HPDE6-E6E7 (cell line): ENCODE data around the gene MSRB1.
A peak's percentile ranks its signal among the peaks of the same experiment; 100 is the strongest.

Source experiments
- DNase-seq: peaks from one replicate; pipeline ENCODE4 v3.0.0; 2011; ENCODE audit warnings: missing footprints; ENCODE audit errors: extremely low spot score

The MSRB1 gene

DNA sequence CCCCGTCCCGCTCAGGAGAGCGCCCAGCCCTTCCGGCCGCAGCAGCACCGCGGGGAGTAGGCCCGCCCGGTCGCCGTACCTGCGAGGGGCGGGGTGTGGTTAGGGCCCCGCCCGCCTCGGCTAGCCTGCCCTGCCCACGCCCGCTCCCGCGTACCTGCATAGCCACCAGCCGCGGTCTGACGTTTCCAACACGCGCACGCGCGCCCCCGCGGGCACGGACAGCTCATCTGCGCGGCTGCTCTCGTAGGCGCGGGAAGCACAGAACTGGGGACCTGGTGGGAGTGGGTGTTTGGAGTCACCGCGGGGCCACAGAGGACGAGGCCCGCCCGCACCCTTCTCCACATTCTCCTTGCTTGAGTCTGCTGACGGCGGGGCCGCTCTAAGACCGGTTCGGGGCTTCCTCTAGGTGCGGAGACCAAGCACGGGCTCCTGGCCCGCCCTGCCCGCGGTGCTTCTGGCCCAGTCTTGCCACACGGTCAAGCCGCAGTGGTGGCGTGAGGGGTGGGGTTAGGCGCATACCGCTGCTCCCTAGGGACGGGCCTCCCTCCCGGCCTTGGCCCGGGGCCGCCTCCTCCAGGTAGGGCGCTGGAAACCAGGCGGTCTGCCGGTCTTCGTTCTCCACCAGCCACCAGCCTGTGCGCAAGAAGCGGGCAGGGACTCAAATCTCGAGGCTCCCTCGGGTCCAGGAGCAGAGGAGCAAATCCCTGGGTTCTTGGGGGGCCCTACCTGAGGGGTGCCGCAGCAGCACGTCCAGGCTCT lies 36.5 kb upstream of the MSRB1 start:
- peak; percentile 49 for DNase-seq

GRCh38 chr16:1978476-1979120 lies 35.6 kb upstream of the MSRB1 start:
- DNase-seq: no peak

- DNase-seq: no peak
Measured at GRCh38 chr16:1977875-1978268, 34.9 kb upstream of the MSRB1 start.

DNA sequence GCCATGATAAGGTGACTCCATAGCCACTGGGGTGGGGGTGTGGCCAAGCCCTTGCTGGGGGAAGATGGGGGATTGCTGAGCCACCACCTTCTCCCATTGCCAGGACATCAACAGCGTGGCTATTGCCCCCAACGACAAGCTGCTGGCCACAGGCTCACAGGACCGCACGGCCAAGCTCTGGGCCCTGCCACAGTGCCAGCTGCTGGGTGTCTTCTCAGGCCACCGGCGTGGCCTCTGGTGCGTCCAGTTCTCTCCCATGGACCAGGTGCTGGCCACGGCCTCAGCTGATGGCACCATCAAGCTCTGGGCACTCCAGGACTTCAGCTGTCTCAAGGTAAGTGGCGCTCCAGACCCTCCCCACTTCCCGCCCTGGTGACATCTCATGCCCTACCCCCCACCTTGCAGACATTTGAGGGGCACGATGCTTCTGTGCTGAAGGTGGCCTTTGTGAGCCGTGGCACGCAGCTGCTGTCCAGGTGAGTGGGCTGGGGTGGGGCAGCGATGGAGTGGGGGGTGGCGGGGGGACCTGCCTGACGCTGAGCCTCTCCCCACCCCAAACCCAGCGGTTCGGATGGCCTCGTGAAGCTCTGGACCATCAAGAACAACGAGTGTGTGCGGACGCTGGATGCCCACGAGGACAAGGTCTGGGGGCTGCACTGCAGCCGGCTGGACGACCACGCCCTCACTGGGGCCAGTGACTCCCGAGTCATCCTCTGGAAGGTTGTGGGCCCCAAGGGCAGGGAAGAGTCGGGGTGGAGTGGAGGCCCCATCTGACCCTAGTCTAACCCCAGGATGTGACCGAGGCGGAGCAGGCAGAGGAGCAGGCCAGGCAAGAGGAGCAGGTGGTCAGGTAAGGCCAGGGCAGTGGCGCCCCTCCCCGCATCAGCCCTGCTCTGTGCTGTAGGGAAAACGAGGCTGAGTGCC lies 34.2 kb upstream of the MSRB1 start:
- DNase-seq: no peak

DNA sequence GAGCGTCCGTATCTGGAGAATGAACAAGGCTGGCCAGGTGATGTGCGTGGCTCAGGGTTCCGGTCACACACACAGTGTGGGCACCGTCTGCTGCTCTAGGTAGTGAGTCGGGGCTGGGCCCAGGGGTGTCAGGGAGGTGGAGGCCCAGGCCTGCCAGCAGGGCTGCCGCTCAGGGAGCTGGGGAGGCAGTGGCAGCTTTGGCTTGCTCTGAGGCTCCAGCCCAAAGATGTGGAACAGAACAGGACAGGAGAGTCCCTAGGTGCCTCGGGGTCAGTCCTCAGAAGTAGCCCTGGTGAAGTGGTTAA lies 33.2 kb upstream of the MSRB1 start:
- DNase-seq: no peak

DNA sequence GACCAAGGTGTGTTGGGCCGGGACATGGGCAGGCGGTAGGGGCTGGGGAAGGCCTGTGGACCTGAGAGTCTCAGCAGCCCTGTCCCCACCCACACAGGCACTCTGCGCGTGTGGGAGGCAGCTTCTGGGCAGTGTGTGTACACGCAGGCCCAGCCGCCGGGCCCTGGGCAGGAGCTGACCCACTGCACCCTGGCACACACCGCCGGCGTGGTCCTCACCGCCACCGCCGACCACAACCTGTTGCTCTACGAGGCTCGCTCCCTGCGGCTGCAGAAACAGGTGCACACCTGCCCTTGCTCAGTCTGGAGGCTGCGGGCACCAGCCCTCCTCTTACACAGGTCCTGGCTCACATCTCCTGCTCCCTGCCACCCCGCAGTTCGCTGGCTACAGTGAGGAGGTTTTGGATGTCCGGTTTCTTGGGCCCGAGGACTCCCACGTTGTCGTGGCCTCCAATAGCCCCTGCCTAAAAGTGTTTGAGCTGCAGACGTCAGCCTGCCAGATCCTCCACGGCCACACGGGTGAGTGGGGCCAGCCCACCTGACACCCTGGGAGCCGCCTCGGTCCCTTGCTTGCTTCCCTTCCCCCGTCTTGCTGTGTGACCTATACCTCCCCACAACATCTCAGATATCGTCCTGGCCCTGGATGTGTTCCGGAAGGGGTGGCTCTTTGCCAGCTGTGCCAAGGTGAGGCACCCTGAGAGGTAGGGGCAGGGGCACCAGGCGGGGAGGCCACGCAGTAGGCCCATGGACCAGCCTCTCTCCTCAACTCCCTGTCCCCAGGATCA lies 32.6 kb upstream of the MSRB1 start:
- no peak for DNase-seq

- DNase-seq: no peak
Measured at GRCh38 chr16:1974157-1975070, 31.4 kb upstream of the MSRB1 start.

DNA sequence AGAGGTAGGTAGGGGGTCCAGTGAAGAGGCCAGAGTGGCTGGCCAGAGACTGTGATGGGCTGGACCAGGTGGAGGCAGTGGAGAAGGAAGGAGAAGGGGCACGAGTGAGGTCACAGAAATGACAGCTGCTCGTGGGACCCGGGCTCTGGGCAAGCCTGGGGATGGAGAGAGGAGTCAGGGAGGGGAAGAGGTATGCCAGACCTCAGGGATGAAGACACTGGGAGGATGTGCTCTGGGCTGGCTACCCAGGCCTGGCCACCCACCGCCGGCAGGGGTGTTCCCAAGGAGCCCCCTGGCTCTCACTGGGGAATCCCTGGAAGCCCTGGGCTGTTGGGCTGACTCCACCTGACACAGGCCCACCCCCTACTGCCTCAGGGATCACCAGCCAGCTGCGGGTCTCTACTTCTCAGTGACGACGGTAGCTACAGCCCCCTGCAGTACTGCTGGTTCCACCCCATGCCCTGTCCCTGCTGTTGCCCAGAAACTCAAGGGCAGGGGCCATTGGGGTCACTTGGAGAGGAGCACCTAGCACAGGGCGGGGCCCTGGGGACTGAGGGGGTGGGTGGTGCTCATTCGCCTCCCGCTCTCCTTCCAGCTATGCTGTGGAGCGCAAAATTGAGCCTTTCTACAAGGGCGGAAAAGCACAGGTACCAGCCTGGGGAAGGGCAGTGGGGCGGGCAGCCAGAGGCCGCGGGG lies 30.6 kb upstream of the MSRB1 start:
- DNase-seq: no peak

DNA sequence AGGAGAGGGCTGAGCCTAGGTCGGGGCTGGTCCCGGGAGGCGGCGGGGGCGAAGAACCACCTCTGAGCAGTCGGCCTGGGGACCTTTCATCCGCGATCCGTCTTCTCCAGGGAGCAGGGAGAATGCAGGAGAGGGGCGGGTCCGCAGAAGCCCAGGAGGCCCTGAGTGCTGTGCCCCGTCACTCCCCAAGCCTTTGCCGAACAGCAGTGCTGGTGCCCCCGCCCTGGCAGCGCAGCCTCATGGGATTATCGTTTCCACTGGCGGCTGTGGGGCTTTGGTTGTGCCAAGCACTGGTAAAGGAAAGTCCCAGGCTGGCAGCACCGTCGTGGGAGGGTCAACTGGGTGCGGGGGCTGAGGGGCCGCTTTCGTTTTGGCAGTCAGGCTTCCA lies 29.5 kb upstream of the MSRB1 start:
- DNase-seq: no peak

DNA sequence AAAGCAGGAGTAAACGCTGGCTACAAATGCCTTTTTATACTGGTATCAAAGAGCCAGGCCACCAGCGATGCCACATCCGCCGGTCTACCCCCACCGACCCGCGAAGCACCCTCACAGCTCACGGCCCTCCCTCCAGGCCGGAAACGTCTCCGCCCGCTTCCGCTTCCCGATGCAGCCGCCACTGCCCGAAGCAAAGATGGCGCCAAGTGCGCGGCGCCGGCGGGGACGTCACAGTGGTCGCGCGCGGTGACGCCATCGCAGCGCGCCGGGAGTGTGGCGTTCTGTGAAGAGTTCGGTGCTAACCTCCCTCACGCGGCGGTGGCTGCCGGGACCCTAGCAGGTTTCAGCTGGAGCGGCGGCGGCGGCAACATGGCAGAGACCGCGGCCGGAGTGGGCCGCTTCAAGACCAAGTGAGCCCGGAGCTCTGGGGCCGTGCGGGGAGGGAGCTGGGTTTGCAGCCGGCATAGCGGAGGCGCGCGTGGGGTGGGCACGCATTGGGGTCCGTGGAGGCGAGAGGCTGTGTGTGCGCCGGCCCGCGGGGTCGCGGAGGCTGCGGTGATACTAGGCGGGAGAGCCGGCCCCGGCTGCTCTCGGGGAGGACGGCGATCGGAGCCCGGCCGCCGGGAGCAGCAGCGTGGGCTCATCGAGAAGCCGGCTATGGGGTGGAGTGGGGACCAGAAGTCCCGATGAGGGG lies 28.9 kb upstream of the MSRB1 start, which contains the start of gene TBL3:
TBL3 (plus strand) TSS at position 258 of the 694 bp plus-strand sequence; CDS start at position 370, 112 bp downstream.
- peak; percentile 87 for DNase-seq

GRCh38 chr16:1968146-1968953 lies 25.4 kb upstream of the MSRB1 start:
- DNase-seq: no peak

GRCh38 chr16:1966460-1966859 lies 23.5 kb upstream of the MSRB1 start, which contains the start of gene RNF151:
RNF151 (plus strand) TSS chr16:1966856; CDS start chr16:1966882, 26 bp downstream.
- no peak for DNase-seq

DNA sequence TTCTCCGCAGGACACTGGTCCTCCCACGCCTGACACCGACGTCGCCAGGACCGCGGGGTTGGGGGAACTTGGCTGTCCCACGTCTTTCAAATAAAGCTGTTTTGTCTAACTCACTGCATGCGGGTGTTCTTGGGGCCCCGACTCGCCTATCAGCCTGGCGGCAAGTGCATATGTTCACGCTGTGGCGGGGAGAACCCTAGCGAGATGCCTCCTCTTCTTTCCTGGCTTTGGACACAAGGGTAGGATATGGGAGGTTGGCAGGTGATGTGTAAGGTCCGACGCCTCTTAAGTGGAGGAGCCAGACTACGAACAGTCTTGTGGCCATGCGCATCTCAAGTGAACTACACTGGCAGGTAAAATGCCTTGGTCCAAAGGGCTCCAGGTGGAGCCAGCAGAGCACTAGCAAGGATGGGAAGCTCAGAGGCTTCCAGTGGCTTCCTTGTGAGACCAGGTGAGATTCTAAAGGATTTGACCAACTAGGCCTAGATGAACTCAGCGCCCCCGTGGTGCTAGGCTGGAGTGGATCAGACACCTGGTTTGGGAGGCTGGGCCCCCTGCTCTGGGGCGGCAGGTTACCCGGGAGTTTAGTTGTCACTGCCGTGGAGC lies 22.5 kb upstream of the MSRB1 start:
- no peak for DNase-seq

DNA sequence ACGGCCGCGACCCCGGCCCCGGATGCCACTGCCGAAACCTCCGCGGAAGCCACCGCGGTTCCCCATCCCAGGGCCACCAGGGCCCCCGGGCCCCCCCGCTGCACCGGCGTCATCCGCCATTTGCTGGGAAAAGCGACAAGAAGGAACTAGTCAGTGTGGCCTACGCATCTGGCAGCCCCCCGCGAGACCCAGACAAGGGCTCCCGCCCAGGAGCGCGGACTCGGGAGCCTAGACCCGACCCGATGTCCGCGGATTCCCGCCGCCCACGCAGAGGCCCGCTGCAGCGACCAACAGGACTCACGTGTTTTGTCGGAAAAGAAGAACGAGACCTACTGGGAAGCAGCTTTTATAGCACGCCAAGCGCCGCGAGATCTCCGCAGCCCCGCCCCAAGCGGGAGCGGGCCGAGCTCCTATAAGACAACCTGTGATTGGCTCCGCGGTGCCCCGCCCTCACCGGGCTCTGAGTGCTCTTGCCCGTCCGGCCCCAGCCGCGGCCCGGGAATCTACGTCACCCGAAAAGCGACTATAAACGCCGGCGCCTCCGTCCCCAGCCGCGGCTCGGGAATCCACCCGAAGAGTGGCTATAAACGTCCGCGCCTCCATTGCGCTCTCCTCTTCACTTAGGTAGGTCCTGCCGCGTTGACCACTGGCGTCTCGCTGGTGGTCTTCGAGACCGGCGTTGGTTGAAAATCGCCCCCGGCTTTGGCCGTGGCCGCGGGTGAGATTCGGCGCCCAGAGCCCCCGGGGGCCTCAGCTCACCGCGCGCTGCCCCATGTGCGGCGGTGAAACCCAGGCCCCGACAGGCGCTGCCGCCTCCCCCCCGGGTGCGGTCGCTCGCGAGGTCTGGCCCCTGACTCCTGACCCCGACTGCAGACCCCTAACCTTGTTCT lies 21.8 kb upstream of the MSRB1 start, which contains the start of gene RPS2:
RPS2 (minus strand) TSS at position 321 of the 890 bp plus-strand sequence; CDS start at position 120, 201 bp downstream.
- DNase-seq: peak; percentile 98

GRCh38 chr16:1963806-1964505 lies 21.0 kb upstream of the MSRB1 start:
- no peak for DNase-seq
